Measurements from ENCODE around the gene LEO1. TPM values are rescaled to one million over a fixed set of nuclear protein-coding genes. Genes with fewer than 3 reads are reported as not detected.
A peak's percentile ranks its signal among the peaks of the same experiment; 100 is the strongest.

The LEO1 gene
- total and polyA plus RNA-seq, 8 donors: 3.0 to 8.1 (median 5.3) TPM

DNA sequence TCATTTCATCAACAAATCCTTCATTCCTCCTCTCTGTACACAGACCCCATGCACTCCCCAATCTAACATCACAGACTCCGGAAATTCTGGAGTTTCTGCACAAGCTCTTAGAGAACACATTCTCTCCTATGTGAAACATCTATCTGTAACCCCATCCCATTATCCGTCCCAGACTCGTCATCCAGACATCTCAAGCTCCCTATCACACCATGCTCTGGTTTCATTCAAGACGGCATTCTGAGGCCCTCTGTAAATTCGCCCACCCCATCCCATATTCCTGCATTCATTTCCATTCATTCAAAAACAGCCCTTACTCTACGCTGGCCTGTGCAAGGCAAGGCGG lies 575 bp downstream of the LEO1 start:
- Histone ChIP-seq H3K36me3 (no peaks in the 10 kb centered on the region), H3K4me3 (peak overlapping the region; percentile 55 to 90 (median 78)), H3K9me3 (no peaks in the 10 kb centered on the region), H3K4me1 (peaks cover 0 to 11% (median 4%) of the 10 kb centered on the region in 3 donors), H3K27ac (peak overlapping the region; percentile 68 to 94 (median 87)), H3K27me3 (no peaks in the 10 kb centered on the region)
- TF ChIP-seq, protein P1, sequence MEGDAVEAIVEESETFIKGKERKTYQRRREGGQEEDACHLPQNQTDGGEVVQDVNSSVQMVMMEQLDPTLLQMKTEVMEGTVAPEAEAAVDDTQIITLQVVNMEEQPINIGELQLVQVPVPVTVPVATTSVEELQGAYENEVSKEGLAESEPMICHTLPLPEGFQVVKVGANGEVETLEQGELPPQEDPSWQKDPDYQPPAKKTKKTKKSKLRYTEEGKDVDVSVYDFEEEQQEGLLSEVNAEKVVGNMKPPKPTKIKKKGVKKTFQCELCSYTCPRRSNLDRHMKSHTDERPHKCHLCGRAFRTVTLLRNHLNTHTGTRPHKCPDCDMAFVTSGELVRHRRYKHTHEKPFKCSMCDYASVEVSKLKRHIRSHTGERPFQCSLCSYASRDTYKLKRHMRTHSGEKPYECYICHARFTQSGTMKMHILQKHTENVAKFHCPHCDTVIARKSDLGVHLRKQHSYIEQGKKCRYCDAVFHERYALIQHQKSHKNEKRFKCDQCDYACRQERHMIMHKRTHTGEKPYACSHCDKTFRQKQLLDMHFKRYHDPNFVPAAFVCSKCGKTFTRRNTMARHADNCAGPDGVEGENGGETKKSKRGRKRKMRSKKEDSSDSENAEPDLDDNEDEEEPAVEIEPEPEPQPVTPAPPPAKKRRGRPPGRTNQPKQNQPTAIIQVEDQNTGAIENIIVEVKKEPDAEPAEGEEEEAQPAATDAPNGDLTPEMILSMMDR (IDR thresholded peaks at IDR 0.05): no peak
- FAIRE-seq (no peak), DNase-seq (no peak), ATAC-seq (peak in 2 of 4 donors; percentile 2 to 10)
- intact Hi-C loops (cut with DNase I): no loop called here
- WGBS, 2 donors: 1% methylated on average over 7 of the region's 7 CpGs

DNA sequence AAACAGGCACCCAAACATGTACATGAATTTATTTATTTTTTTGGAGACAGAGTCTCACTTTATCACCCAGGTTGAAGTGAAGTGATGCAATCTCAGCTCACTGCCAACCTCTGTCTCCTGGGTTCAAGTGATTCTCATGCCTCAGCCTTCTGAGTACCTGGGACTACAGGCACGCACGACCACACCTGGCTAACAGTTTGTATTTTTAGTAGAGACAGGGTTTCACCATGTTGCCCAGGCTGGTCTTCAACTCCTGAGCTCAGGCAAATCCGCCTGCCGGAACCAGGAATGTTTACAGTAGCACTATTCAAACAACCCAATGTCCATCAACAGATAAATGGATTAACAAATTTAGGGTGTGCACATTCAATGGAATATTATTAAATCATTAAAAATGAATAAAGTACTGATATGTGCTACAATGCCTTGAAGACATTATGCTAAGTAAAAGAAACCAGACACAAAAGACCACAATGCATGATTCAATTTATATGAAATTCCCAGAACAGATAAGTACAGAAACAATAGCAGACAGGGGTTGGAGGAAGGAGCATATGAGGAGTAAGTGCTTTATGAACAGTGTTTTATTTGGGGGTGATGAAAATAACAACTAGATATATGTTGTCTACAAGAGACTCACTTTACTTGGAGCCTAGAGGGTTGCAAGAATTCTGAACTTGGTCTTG lies 1.3 kb downstream of the LEO1 start:
- H3K27ac ChIP-seq: no peak overlapping the region
- FAIRE-seq: no peak
- 8 to 24% methylated on average over 4 of the region's 4 CpGs for WGBS, 2 donors
- H3K4me3 ChIP-seq: peak overlapping the region in 2 of 4 donors; percentile 73 to 90
- intact Hi-C loops (cut with DNase I): no loop called here
- no peaks in the 10 kb centered on the region for H3K27me3 ChIP-seq
- TF ChIP-seq, protein P1 (IDR thresholded peaks at IDR 0.05): no peak
- ATAC-seq: no peak
- H3K9me3 ChIP-seq: no peaks in the 10 kb centered on the region
- no peak for DNase-seq
- no peaks in the 10 kb centered on the region for H3K36me3 ChIP-seq
- peaks cover 0 to 11% (median 4%) of the 10 kb centered on the region in 3 donors for H3K4me1 ChIP-seq

GRCh38 chr15:51969728-51970127 lies 1.9 kb downstream of the LEO1 start:
- no peak for DNase-seq
- no peak for FAIRE-seq
- WGBS, 2 donors: 86 to 94% methylated on average over 4 of the region's 4 CpGs
- intact Hi-C loops (cut with DNase I): no loop called here
- H3K27me3 ChIP-seq: no peaks in the 10 kb centered on the region
- H3K4me3 ChIP-seq: no peak overlapping the region
- TF ChIP-seq, protein P1 (IDR thresholded peaks at IDR 0.05): no peak
- no peak for ATAC-seq
- H3K9me3 ChIP-seq: no peaks in the 10 kb centered on the region
- no peaks in the 10 kb centered on the region for H3K36me3 ChIP-seq
- peaks cover 0 to 11% (median 4%) of the 10 kb centered on the region in 3 donors for H3K4me1 ChIP-seq
- no peak overlapping the region for H3K27ac ChIP-seq

DNA sequence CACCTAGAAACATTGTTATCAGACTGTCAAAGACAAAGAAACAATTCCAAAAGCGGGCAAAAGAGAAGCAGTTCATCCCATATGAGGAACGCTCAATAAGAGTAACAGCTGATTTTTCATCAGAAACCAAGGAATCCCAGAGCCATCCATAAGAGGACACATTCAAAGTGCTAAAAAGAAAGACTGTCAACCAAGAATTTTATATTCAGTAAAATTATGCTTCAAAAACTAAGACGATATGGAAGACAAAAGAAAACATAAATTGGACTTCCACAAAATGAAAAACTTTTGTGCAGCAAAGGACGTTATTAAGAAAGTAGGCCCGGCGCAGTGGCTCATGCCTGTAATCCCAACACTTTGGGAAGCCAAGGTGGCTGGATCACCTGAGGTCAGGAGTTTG lies 4.0 kb downstream of the LEO1 start:
- H3K27me3 ChIP-seq: no peaks in the 10 kb centered on the region
- 64 to 81% methylated on average over 6 of the region's 6 CpGs for WGBS, 2 donors
- intact Hi-C loops (cut with DNase I): no loop called here
- FAIRE-seq (no peak), DNase-seq (no peak), ATAC-seq (no peak)
- no peaks in the 10 kb centered on the region for H3K36me3 ChIP-seq
- no peaks in the 10 kb centered on the region for H3K9me3 ChIP-seq
- H3K4me3 ChIP-seq: no peak overlapping the region
- H3K4me1 ChIP-seq: peaks cover 0 to 11% (median 4%) of the 10 kb centered on the region in 3 donors
- H3K27ac ChIP-seq: no peak overlapping the region
- TF ChIP-seq, protein P1 (IDR thresholded peaks at IDR 0.05): no peak

DNA sequence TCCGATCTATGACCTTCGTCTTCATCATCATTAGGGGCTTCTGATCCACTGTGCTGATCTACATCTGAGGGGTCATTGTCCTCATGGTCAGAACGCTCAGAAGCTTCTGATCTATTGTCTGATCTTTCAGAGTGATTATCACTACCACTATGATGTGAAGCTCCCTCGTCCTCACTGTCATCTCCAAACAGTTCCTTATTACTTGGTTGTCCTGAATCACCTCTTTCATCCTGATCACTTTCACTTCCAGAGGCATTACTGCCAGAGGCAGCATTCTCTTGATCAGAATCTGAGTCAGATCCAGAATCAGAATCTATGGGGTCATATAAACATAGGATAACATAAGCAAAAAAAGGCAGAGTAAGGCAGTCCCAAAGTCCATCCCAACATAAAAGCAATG lies 5.4 kb downstream of the LEO1 start:
- peaks cover 0 to 11% (median 4%) of the 10 kb centered on the region in 3 donors for H3K4me1 ChIP-seq
- H3K4me3 ChIP-seq: no peak overlapping the region
- no peaks in the 10 kb centered on the region for H3K36me3 ChIP-seq
- FAIRE-seq (no peak), ATAC-seq (no peak), DNase-seq (no peak)
- H3K27ac ChIP-seq: no peak overlapping the region
- WGBS, 2 donors: 91 to 96% methylated on average over 4 of the region's 4 CpGs
- H3K9me3 ChIP-seq: no peaks in the 10 kb centered on the region
- H3K27me3 ChIP-seq: no peaks in the 10 kb centered on the region
- TF ChIP-seq, protein P1 (IDR thresholded peaks at IDR 0.05): no peak
- intact Hi-C loops (cut with DNase I): no loop called here
